H9 (cell line): ENCODE data around the gene SRL. TPM values are rescaled to one million over a fixed set of nuclear protein-coding genes. Genes with fewer than 3 reads are reported as not detected.
"Not testable (repeated sequence)": the region's sequence is repeated elsewhere in the genome, so short reads cannot be mapped to it uniquely, and the experiment has no call there.

Experiments
- DNase-seq: peaks from one replicate; pipeline ENCODE4 v3.0.0-alpha.2; 2017
- H2AFZ ChIP-seq: one replicate; pipeline ENCODE4 v1.6.1; 2013; ENCODE audit warnings: mild to moderate bottlenecking, low read length, control low read depth, moderate library complexity
- H2AK5ac ChIP-seq: 2 replicates; pipeline ENCODE4 v1.6.1; 2013; ENCODE audit warnings: low read length, control low read depth, mixed read lengths; ENCODE audit not compliant: insufficient read length
- H2BK120ac ChIP-seq: one replicate; pipeline ENCODE4 v1.6.1; 2013; ENCODE audit warnings: low read depth, mild to moderate bottlenecking, low read length, control low read depth, inconsistent platforms; ENCODE audit not compliant: poor library complexity, severe bottlenecking
- H2BK12ac ChIP-seq: 2 replicates; pipeline ENCODE4 v1.6.1; 2013; ENCODE audit warnings: low read length, control low read depth, mixed read lengths, low read depth; ENCODE audit not compliant: insufficient read length
- H2BK15ac ChIP-seq: 2 replicates; pipeline ENCODE4 v1.6.1; 2013; ENCODE audit warnings: low read depth, low read length, control low read depth
- H2BK20ac ChIP-seq: one replicate; pipeline ENCODE4 v1.6.1; 2013; ENCODE audit warnings: low read depth, mild to moderate bottlenecking, low read length, control low read depth, inconsistent platforms; ENCODE audit not compliant: poor library complexity, severe bottlenecking
- H2BK5ac ChIP-seq: 2 replicates; pipeline ENCODE4 v1.6.1; 2013; ENCODE audit warnings: low read length, control low read depth, mixed read lengths; ENCODE audit not compliant: insufficient read length
- H3K14ac ChIP-seq: 2 replicates; pipeline ENCODE4 v1.6.1; 2013; ENCODE audit warnings: low read length, control low read depth; ENCODE audit not compliant: insufficient read depth
- H3K18ac ChIP-seq: 2 replicates; pipeline ENCODE4 v1.6.1; 2013; ENCODE audit warnings: low read depth, mild to moderate bottlenecking, mixed read lengths, low read length, control low read depth; ENCODE audit not compliant: insufficient read length
- H3K23ac ChIP-seq: 2 replicates; pipeline ENCODE4 v1.6.1; 2013; ENCODE audit warnings: low read length, control low read depth, mixed read lengths, low read depth; ENCODE audit not compliant: insufficient read length
- H3K23me2 ChIP-seq: 2 replicates; pipeline ENCODE4 v1.6.1; 2013; ENCODE audit warnings: low read depth, mild to moderate bottlenecking, mixed read lengths, low read length, control low read depth; ENCODE audit not compliant: insufficient read length, poor library complexity, severe bottlenecking
- H3K27ac ChIP-seq: 2 replicates; pipeline ENCODE4 v1.5.1; 2013; ENCODE audit warnings: low read length, control low read depth, mixed read lengths, low read depth; ENCODE audit not compliant: insufficient read length
- H3K27me3 ChIP-seq: 2 replicates; pipeline ENCODE4 v1.6.1; 2013; ENCODE audit warnings: low read length, control low read depth, inconsistent platforms; ENCODE audit not compliant: insufficient read depth
- H3K4ac ChIP-seq: 2 replicates; pipeline ENCODE4 v1.6.1; 2013; ENCODE audit warnings: low read depth, mild to moderate bottlenecking, control low read depth, inconsistent platforms, low read length, moderate library complexity
- H3K4me1 ChIP-seq: 2 replicates; pipeline ENCODE4 v1.6.1; 2013; ENCODE audit warnings: low read length, control low read depth, inconsistent platforms; ENCODE audit not compliant: insufficient read depth
- H3K4me2 ChIP-seq: 2 replicates; pipeline ENCODE4 v1.6.1; 2013; ENCODE audit warnings: low read length, control low read depth, mixed read lengths; ENCODE audit not compliant: insufficient read length, insufficient read depth
- H3K56ac ChIP-seq: 2 replicates; pipeline ENCODE4 v1.6.1; 2013; ENCODE audit warnings: low read depth, mild to moderate bottlenecking, mixed read lengths, low read length, control low read depth; ENCODE audit not compliant: insufficient read length
- H3K79me1 ChIP-seq: 2 replicates; pipeline ENCODE4 v1.6.1; 2013; ENCODE audit warnings: low read depth, mild to moderate bottlenecking, moderate library complexity, low read length, control low read depth, inconsistent platforms; ENCODE audit not compliant: insufficient read depth, poor library complexity, severe bottlenecking
- H3K79me2 ChIP-seq: 2 replicates; pipeline ENCODE4 v1.6.1; 2013; ENCODE audit warnings: low read length, control low read depth, inconsistent platforms; ENCODE audit not compliant: insufficient read depth
- H3K9ac ChIP-seq: 2 replicates; pipeline ENCODE4 v1.6.1; 2013; ENCODE audit warnings: low read length, control low read depth, mixed read lengths; ENCODE audit not compliant: insufficient read length; ENCODE audit errors: extremely low read depth
- H3K9me3 ChIP-seq: one replicate; pipeline ENCODE4 v1.6.1; 2013; ENCODE audit warnings: low read depth, low read length, inconsistent platforms; ENCODE audit not compliant: control insufficient read depth
- H3T11ph ChIP-seq: one replicate; pipeline ENCODE4 v1.6.1; 2013; ENCODE audit warnings: mild to moderate bottlenecking, low read length, control low read depth, inconsistent platforms
- H4K20me1 ChIP-seq: one replicate; pipeline ENCODE4 v1.6.1; 2013; ENCODE audit not compliant: control insufficient read depth, insufficient read length, insufficient read depth
- H4K5ac ChIP-seq: 2 replicates; pipeline ENCODE4 v1.6.1; 2013; ENCODE audit warnings: low read depth, mild to moderate bottlenecking, mixed read lengths, low read length, control low read depth; ENCODE audit not compliant: insufficient read length
- H4K8ac ChIP-seq: replicated peaks from 2 replicates; pipeline ENCODE4 v1.6.1; 2013; ENCODE audit warnings: low read length, control low read depth, mixed read lengths, low read depth; ENCODE audit not compliant: insufficient read length
- H4K91ac ChIP-seq: 2 replicates; pipeline ENCODE4 v1.6.1; 2013; ENCODE audit warnings: low read depth, mild to moderate bottlenecking, moderate library complexity, mixed read lengths, low read length, control low read depth; ENCODE audit not compliant: insufficient read length
- H3K27ac Mint-ChIP-seq, 3 experiments: 2 replicates in 2 of 3; 3 replicates in 1 of 3; pipeline ENCODE4 v1.8.0; 2020 to 2021; ENCODE audit warnings: mixed read lengths in 3 of 3, mild to moderate bottlenecking in 1 of 3, moderate library complexity in 1 of 3
- H3K27me3 Mint-ChIP-seq: 2 replicates; pipeline ENCODE4 v1.8.0; 2021; ENCODE audit warnings: low read depth, mild to moderate bottlenecking, moderate library complexity, mixed read lengths
- H3K36me3 Mint-ChIP-seq, 3 experiments: 2 replicates in 2 of 3; 3 replicates in 1 of 3; pipeline ENCODE4 v1.8.0; 2020 to 2021; ENCODE audit warnings: low read depth in 3 of 3, mixed read lengths in 3 of 3; ENCODE audit not compliant: insufficient read depth in 1 of 3
- H3K4me1 Mint-ChIP-seq, 2 experiments: 2 replicates each; pipeline ENCODE4 v1.8.0; 2020; ENCODE audit warnings: mixed read lengths in 2 of 2
- H3K4me3 Mint-ChIP-seq, 2 experiments: 2 replicates in 1 of 2; 3 replicates in 1 of 2; pipeline ENCODE4 v1.8.0; 2020 to 2021; ENCODE audit warnings: mild to moderate bottlenecking in 2 of 2, mixed read lengths in 2 of 2, moderate library complexity in 1 of 2
- H3K9me3 Mint-ChIP-seq, 2 experiments: 2 replicates in 1 of 2; 3 replicates in 1 of 2; pipeline ENCODE4 v1.8.0; 2020; ENCODE audit warnings: mild to moderate bottlenecking in 2 of 2, mixed read lengths in 2 of 2, moderate library complexity in 1 of 2
- WGBS: extraction: QIAGEN DNeasy Blood & Tissue Kit; methylation state at CpG from one replicate; pipeline ENCODE4 v1.1.7; 2013; ENCODE audit warnings: missing lambda C conversion rate, low lambda C conversion rate, mixed read lengths; ENCODE audit not compliant: insufficient read length; ENCODE audit errors: extremely low coverage; 5-methylcytosine and 5-hydroxymethylcytosine counted together
- total RNA-seq: library from RNA; stranded (reverse); gene quantifications from 2 replicates; pipeline ENCODE4 v1.2.1, GENCODE V29; 2021

Gene SRL
- total RNA-seq, 1 experiment from 2014 or later, result not detected

DNA sequence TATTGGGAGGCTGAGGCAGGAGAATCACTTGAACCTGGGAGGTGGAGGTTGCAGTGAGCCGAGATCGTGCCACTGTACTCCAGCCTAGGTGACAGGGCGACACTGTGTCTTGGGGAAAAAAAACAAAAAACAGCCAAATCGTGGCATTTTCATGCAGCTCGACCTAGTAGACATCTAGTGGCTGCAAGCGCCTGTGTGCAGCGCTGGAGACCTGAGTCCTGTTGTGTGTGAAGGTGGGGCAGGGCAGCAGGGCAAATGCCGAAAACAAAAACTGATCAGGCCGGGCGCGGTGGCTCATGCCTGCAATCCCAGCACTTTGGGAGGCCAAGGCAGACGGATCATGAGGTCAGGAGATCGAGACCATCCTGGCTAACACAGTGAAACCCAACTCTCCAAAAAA lies 88.5 kb downstream of the SRL start:
- not testable (repeated sequence) for H3K27me3 ChIP-seq, H3K9me3 ChIP-seq, H3K56ac ChIP-seq, H3K4me3 Mint-ChIP-seq, DNase-seq, H4K5ac ChIP-seq, H2BK120ac ChIP-seq, H3K14ac ChIP-seq, H3K27ac ChIP-seq, H4K20me1 ChIP-seq, H3K79me1 ChIP-seq, H3T11ph ChIP-seq, H4K8ac ChIP-seq, H3K4me1 Mint-ChIP-seq, H3K4ac ChIP-seq, H2BK20ac ChIP-seq, H3K36me3 Mint-ChIP-seq, H2BK12ac ChIP-seq, H2AFZ ChIP-seq, H2AK5ac ChIP-seq, H3K18ac ChIP-seq, H2BK15ac ChIP-seq, H3K9ac ChIP-seq, H2BK5ac ChIP-seq, H3K4me2 ChIP-seq, H3K27me3 Mint-ChIP-seq, H3K4me1 ChIP-seq, H3K23ac ChIP-seq, H4K91ac ChIP-seq, H3K79me2 ChIP-seq, H3K23me2 ChIP-seq, H3K9me3 Mint-ChIP-seq
- WGBS, result no CpG with 5 or more reads among the region's 13 CpGs
- H3K27ac Mint-ChIP-seq, result 0 out of 7 replicates have a peak overlapping the region, but pooled peaks of 1 of the 3 experiments have one; percentile 65
